Skin of body (tissue), 2 donors: ENCODE results near the gene GJA8. TPM values are rescaled to one million over a fixed set of nuclear protein-coding genes. Genes with fewer than 3 reads are reported as not detected.
"Not testable (repeated sequence)": the region's sequence is repeated elsewhere in the genome, so short reads cannot be mapped to it uniquely, and the experiment has no call there.

Experiments used
- DNase-seq: peaks from one replicate; lab custom pipeline; 2025; lab: John Stamatoyannopoulos, UW
- total RNA-seq: library from RNA; depleted of rRNA; stranded (reverse); fragments of >200 nt; gene quantifications from one replicate; pipeline ENCODE4 v1.2.3, GENCODE V29; 2014

The GJA8 gene
- total RNA-seq, 1 donor from 2014 or later: not detected

- DNase-seq: not testable (repeated sequence)
These were observed 25.1 kb downstream of the GJA8 start for GRCh38 chr1:147927689-147928088.

- peak; percentile 33 for DNase-seq
These were observed 25.9 kb downstream of the GJA8 start, which contains the start of gene GPR89B for GRCh38 chr1:147928236-147929132. GPR89B (plus strand) TSS chr1:147928420; CDS start chr1:147928537, 117 bp downstream.

GRCh38 chr1:147931137-147931536, 28.5 kb downstream of the GJA8 start:
- not testable (repeated sequence) for DNase-seq

GRCh38 chr1:147935296-147935695, 32.7 kb downstream of the GJA8 start:
- DNase-seq: not testable (repeated sequence)

- not testable (repeated sequence) for DNase-seq
These were observed 37.9 kb downstream of the GJA8 start for GRCh38 chr1:147940456-147940855.

GRCh38 chr1:147942563-147942962, 40.0 kb downstream of the GJA8 start:
- not testable (repeated sequence) for DNase-seq

GRCh38 chr1:147949517-147949916, 46.9 kb downstream of the GJA8 start:
- DNase-seq: not testable (repeated sequence)

Other genes starting within 250 kb of the GJA8 start
- gene ACP6, start 232.3 kb upstream of the GJA8 start, total RNA-seq: 4.3 TPM
- 5.3 TPM for gene GJA5, start 142.2 kb upstream of the GJA8 start, total RNA-seq
- 16.2 TPM for gene GPR89B, start 25.6 kb downstream of the GJA8 start, total RNA-seq
- gene NBPF11, start 249.5 kb downstream of the GJA8 start, total RNA-seq: 10.0 TPM